ENCODE data around the gene OR56A5.

OR56A5 gene

DNA sequence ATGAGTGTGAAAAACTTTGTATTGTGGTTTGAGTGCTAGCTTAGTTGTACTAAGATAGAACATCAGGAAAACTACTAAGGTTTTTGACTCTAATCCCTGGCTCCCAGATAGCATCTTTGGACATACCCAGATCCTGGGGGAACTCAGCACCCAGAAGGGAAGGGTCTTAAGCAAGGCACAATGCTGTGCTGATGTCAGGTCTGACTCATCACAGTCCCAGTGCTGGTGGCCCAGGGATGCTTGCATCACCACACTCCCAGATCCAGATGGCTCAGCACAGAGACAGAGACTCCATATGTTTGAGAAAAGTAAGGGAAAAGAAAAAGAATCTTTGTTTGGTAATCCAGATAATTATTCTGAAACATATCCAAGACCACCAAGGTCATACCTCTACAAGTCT lies 44.5 kb downstream of the OR56A5 start:
- TF ChIP-seq, protein P1, sequence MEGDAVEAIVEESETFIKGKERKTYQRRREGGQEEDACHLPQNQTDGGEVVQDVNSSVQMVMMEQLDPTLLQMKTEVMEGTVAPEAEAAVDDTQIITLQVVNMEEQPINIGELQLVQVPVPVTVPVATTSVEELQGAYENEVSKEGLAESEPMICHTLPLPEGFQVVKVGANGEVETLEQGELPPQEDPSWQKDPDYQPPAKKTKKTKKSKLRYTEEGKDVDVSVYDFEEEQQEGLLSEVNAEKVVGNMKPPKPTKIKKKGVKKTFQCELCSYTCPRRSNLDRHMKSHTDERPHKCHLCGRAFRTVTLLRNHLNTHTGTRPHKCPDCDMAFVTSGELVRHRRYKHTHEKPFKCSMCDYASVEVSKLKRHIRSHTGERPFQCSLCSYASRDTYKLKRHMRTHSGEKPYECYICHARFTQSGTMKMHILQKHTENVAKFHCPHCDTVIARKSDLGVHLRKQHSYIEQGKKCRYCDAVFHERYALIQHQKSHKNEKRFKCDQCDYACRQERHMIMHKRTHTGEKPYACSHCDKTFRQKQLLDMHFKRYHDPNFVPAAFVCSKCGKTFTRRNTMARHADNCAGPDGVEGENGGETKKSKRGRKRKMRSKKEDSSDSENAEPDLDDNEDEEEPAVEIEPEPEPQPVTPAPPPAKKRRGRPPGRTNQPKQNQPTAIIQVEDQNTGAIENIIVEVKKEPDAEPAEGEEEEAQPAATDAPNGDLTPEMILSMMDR (IDR thresholded peaks at IDR 0.05; ENCODE audit: borderline replicate concordance, insufficient read depth, low read depth, low read length): no peak
- H3K4me3 ChIP-seq (ENCODE audit: low read depth, low read length): no peak overlapping the region

DNA sequence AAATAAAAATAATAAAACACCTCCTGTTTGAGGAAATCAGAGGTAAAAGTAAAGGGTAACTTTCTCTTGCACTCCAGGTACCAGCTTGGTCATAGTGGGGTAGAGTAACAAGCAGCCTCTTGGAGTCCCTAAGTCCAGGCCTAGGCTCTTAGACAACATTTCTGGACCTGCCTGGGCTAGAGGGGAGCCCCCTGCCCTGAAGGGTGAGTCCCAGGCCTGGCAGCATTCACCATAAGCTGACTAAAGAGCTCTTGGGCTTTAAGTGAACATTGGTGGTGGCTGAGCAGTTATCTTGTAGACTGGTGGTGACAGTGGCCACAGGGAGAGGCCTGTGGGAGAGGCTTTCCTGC lies 44.9 kb downstream of the OR56A5 start:
- TF ChIP-seq, protein P1 (IDR thresholded peaks at IDR 0.05; ENCODE audit: borderline replicate concordance, insufficient read depth, low read depth, low read length): no peak
- no peak overlapping the region for H3K4me3 ChIP-seq (ENCODE audit: low read depth, low read length)

DNA sequence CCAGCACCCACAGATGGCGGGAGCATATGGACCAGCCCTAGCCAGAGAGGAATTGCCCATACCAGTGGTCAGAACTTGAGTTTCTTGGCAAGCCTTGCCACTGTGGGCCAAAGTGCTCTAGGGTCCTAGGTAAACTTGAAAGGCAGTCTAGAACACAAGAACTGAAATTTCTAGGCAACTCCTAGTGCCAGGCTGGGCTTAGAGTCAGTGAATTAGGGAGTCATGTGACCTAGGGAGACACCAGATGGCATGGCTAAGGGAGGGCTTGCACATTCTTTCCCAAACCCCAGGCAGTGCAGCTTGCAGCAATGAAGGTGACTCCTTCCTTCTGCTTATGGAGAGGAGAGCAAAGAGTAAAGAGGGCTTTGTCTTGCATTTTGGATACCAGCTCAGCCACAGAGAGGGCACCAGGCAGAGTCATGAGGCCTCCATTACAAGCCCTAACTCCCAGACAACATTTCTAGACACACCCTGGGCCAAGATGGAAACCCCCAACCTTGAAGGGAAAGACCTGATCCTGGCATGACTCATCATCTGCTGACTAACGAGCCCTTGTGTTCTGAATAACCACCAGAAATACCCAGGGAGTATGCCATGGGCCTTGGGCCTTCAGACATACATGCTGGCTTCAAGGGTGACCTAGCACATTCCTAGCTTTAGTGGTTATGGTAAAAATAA lies 45.4 kb downstream of the OR56A5 start:
- H3K4me3 ChIP-seq (ENCODE audit: low read depth, low read length): no peak overlapping the region
- TF ChIP-seq, protein P1 (IDR thresholded peaks at IDR 0.05; ENCODE audit: borderline replicate concordance, insufficient read depth, low read depth, low read length): no peak

All from GM12875 (cell line).